Effector memory CD8-positive, alpha-beta T cell (primary cell): ENCODE measurements around the gene KAT6B.
A peak's percentile ranks its signal among the peaks of the same experiment; 100 is the strongest.

Experiments used
- ATAC-seq: fragments of 150-1000 bp; cut with Tn5 transposase; replicated peaks from 2 replicates; pipeline ENCODE4 v1.10.0; 2021; ENCODE audit warnings: mild to moderate bottlenecking, moderate library complexity
- DNase-seq, 3 experiments: peaks; one replicate each; pipeline ENCODE4 v3.0.0; 2021
- H3K27ac Mint-ChIP-seq, 2 donors: one replicate each; pipeline ENCODE4 v1.8.0; 2022; ENCODE audit warnings: mild to moderate bottlenecking in 2 of 2, mixed read lengths in 2 of 2, moderate library complexity in 2 of 2
- H3K27me3 Mint-ChIP-seq, 2 donors: one replicate each; pipeline ENCODE4 v1.8.0; 2022; ENCODE audit warnings: mixed read lengths in 2 of 2
- H3K36me3 Mint-ChIP-seq: one replicate; pipeline ENCODE4 v1.8.0; 2022; ENCODE audit warnings: mild to moderate bottlenecking, moderate library complexity, mixed read lengths; ENCODE audit not compliant: insufficient read depth
- H3K4me1 Mint-ChIP-seq, 2 donors: one replicate each; pipeline ENCODE4 v1.8.0; 2022; ENCODE audit warnings: low read depth in 2 of 2, mixed read lengths in 2 of 2
- H3K4me3 Mint-ChIP-seq, 2 donors: one replicate each; pipeline ENCODE4 v1.8.0; 2022; ENCODE audit warnings: mild to moderate bottlenecking in 2 of 2, mixed read lengths in 2 of 2, moderate library complexity in 2 of 2
- H3K9me3 Mint-ChIP-seq, 2 donors: one replicate each; pipeline ENCODE4 v1.8.0; 2022; ENCODE audit warnings: mixed read lengths in 2 of 2

Gene KAT6B

DNA sequence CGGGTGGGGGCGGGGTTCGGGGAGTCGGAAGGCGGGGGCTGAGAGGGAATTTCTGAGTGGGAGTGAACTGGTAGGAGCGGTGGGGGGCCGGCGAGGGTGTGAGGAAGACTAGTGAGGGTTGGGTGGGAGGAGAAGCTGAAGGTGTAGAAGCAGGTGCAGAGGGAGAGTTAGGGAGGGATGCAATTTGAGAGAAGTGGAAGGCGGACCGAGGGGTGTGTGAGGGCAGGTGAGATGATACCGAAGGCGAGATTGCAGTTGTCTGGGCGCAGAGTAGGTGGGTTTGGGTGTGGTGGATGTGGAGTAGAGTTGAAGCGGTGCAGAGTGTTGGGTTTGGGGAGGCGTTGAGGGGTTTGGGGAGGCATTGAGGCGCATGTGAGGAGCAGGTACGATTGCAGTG lies 643 bp downstream of the KAT6B start:
- peak overlapping the region; percentile 94 to 95 for H3K27ac Mint-ChIP-seq
- peaks cover 26% of the 10 kb centered on the region for H3K36me3 Mint-ChIP-seq
- H3K9me3 Mint-ChIP-seq: no peaks in the 10 kb centered on the region
- peak; percentile 4 for ATAC-seq
- H3K4me1 Mint-ChIP-seq: peaks cover 38 to 44% of the 10 kb centered on the region in 2 donors
- peak overlapping the region; percentile 84 to 92 for H3K4me3 Mint-ChIP-seq
- no peaks in the 10 kb centered on the region for H3K27me3 Mint-ChIP-seq
- DNase-seq: no peak

- ATAC-seq (no peak), DNase-seq (no peak)
- Mint-ChIP-seq H3K9me3 (no peaks in the 10 kb centered on the region), H3K36me3 (peaks cover 26% of the 10 kb centered on the region), H3K4me1 (peaks cover 35 to 44% of the 10 kb centered on the region in 2 donors), H3K27me3 (no peaks in the 10 kb centered on the region), H3K4me3 (peak overlapping the region; percentile 84 to 92), H3K27ac (peak overlapping the region; percentile 33 to 95)
These were observed 1.3 kb downstream of the KAT6B start for GRCh38 chr10:74827694-74828093.

DNA sequence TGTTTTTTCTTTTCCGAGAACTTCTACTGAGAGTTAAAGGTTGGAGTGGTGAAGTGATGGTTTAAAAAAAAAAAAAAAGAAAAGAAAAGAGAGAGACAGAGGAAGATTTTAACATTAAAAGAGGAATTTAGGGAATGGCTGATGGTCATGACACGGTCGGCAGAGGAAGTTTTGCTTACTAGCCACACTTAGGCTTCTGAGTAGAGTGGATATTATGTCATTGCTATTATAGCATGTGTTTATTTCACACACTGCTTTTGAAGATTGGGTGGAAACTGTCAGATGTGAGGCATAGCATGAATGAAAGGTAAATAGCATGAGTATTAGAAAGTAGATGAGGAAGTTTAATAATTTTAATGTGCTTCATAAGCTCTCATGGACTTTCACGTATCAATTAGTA lies 2.5 kb downstream of the KAT6B start:
- ATAC-seq: no peak
- peaks cover 26% of the 10 kb centered on the region for H3K36me3 Mint-ChIP-seq
- no peaks in the 10 kb centered on the region for H3K27me3 Mint-ChIP-seq
- no peak for DNase-seq
- H3K4me1 Mint-ChIP-seq: peaks cover 31 to 47% of the 10 kb centered on the region in 2 donors
- H3K4me3 Mint-ChIP-seq: peak overlapping the region in 1 of 2 donors; percentile 35
- H3K9me3 Mint-ChIP-seq: no peaks in the 10 kb centered on the region
- H3K27ac Mint-ChIP-seq: no peak overlapping the region

DNA sequence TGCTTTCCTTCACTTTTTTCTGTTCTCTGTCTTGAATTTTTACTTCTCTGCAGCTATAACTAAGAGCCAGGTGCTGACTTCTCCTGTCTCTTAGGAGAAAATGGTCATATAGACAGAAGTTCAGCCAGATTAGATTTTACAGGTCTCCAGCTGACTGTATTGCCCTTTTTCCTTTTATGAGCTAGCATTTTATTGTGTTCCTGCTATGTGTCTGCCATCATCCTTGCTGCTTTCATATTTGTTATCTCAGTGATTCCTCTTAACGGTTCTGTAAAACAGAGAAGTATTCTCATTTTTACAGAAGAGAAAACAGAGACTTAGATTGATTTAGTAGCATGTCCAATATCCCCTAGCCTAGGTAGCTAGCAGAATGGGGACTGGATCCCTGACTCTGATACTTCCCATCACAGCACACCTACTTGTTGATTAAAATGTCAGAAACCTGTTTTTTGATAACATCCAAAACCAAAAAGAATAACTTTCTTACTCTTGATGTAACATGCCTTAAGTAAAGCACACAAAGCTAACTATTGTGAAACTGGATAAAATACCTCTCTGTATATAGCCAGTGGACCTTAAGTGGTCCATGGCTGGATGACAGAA lies 5.2 kb downstream of the KAT6B start:
- no peaks in the 10 kb centered on the region for H3K27me3 Mint-ChIP-seq
- H3K36me3 Mint-ChIP-seq: peaks cover 10% of the 10 kb centered on the region
- H3K4me1 Mint-ChIP-seq: peaks cover 31 to 53% of the 10 kb centered on the region in 2 donors
- H3K27ac Mint-ChIP-seq: no peak overlapping the region
- DNase-seq: no peak
- no peaks in the 10 kb centered on the region for H3K9me3 Mint-ChIP-seq
- H3K4me3 Mint-ChIP-seq: no peak overlapping the region
- ATAC-seq: no peak

GRCh38 chr10:74835963-74836362 lies 9.6 kb downstream of the KAT6B start:
- H3K27ac Mint-ChIP-seq: no peak overlapping the region

DNA sequence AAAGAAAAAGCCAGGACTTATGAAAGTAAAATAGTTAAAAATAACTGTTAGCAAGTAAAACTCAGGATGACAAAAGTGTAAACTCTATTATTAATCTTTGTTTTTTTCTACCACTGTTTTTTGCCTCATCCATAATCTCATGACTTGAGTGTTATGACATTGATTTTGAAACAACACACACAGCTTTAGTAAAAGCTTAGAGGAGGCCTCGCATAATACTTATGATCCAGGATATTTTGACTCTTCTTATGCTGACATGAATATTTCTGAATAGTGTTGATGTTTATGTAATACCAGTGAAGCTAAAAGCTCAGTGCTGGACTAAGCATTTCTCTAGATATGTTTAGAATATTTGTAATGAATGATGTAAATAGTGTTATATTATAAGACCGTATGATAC lies 10.5 kb downstream of the KAT6B start:
- DNase-seq (no peak), ATAC-seq (no peak)
- peaks cover 20% of the 10 kb centered on the region for H3K36me3 Mint-ChIP-seq
- H3K4me3 Mint-ChIP-seq: no peak overlapping the region
- peaks cover 27 to 41% of the 10 kb centered on the region in 2 donors for H3K4me1 Mint-ChIP-seq
- H3K9me3 Mint-ChIP-seq: no peaks in the 10 kb centered on the region
- H3K27me3 Mint-ChIP-seq: no peaks in the 10 kb centered on the region
- H3K27ac Mint-ChIP-seq: no peak overlapping the region

More at GRCh38 chr10:74835963-74836362, 9.6 kb downstream of the KAT6B start:
- Mint-ChIP-seq H3K36me3 (peaks cover 20% of the 10 kb centered on the region), H3K4me3 (no peak overlapping the region), H3K27me3 (no peaks in the 10 kb centered on the region), H3K4me1 (peaks cover 27 to 46% of the 10 kb centered on the region in 2 donors), H3K9me3 (no peaks in the 10 kb centered on the region)
- DNase-seq (no peak), ATAC-seq (no peak)

DNA sequence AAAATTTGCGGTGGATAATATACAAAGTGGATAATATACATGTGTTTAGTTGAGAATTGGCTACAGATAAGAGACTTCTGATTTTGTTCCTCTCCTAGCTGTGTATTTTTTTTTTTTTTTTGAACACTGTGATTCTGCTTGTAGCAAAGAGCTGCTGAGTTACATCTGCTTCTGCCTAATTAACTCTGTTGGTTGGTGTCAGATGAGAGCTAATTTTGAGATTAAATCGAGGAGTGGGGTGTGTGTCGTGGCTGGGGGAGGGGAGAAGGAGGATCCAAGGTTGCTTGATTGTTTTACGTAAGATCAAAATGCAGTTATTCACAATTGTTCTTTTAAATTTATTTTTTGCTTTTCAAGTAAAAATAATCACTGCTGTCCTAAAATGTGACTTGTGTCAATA lies 11.3 kb downstream of the KAT6B start:
- no peaks in the 10 kb centered on the region for H3K9me3 Mint-ChIP-seq
- H3K4me3 Mint-ChIP-seq: no peak overlapping the region
- no peaks in the 10 kb centered on the region for H3K27me3 Mint-ChIP-seq
- H3K36me3 Mint-ChIP-seq: peaks cover 25% of the 10 kb centered on the region
- DNase-seq: no peak
- ATAC-seq: no peak
- peaks cover 32 to 46% of the 10 kb centered on the region in 2 donors for H3K4me1 Mint-ChIP-seq
- peak overlapping the region in 1 of 2 donors; percentile 50 for H3K27ac Mint-ChIP-seq

DNA sequence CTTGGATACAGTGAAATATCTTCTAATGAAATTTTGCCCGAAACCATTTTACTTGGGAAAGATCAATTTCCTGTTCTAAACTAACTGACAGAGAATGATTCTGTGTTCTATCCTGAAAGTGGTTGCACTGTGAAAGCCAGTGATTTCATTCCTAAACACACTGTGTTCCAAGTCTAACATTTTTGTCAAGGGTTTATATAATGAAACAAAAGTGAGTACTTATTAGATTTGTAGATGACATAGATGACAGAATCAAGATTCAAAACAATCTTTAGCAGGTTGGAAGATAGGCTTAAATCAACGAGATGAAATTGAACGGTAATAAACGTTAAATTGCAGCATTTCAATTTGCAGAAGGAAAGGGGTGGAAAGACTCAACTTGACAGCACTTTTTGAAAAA lies 13.3 kb downstream of the KAT6B start:
- peak overlapping the region in 1 of 2 donors; percentile 41 for H3K27ac Mint-ChIP-seq

DNA sequence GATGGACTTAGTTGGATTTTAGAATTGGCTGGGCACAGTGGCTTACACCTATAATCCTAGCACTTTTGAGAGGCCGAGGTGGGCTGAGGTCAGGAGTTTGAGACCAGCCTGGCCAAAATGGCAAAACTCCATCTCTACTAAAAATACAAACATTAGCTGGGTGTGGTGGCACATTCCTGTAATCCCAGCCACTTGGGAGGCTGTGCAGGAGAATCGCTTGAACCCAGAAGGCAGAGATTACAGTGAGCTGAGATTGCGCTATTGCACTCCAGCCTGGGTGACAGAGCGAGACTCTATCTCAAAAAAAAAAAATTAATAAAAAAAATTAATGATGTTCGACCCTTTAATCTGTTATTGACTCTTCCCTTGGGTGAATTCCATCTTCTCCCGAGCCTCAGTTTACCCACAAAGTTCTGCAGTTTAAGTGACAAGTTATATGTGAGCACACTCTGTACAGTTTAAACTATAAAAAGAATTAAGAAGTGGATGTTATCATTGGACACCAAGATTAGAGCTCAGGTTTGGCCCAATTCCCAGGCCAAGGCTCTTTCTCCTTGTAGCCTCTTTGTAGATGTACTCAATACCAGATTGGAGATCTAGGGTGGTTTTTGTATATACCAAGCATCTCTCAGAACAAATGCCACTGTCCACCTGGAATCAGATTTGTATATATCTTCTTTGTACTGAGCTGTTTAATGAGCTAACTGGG lies 15.0 kb downstream of the KAT6B start:
- no peaks in the 10 kb centered on the region for H3K27me3 Mint-ChIP-seq
- DNase-seq (no peak), ATAC-seq (no peak)
- no peak overlapping the region for H3K4me3 Mint-ChIP-seq
- H3K9me3 Mint-ChIP-seq: no peaks in the 10 kb centered on the region
- H3K27ac Mint-ChIP-seq: peak overlapping the region in 1 of 2 donors; percentile 44
- H3K36me3 Mint-ChIP-seq: peaks cover 51% of the 10 kb centered on the region
- H3K4me1 Mint-ChIP-seq: peaks cover 36 to 46% of the 10 kb centered on the region in 2 donors

More for the DNA sequence above, 13.3 kb downstream of the KAT6B start:
- ATAC-seq (no peak), DNase-seq (no peak)
- Mint-ChIP-seq H3K9me3 (no peaks in the 10 kb centered on the region), H3K36me3 (peaks cover 43% of the 10 kb centered on the region), H3K4me3 (no peak overlapping the region), H3K27me3 (no peaks in the 10 kb centered on the region), H3K4me1 (peaks cover 38 to 52% of the 10 kb centered on the region in 2 donors)

GRCh38 chr10:74842301-74842954 lies 16.0 kb downstream of the KAT6B start:
- Mint-ChIP-seq H3K9me3 (no peaks in the 10 kb centered on the region), H3K27ac (peak overlapping the region in 1 of 2 donors; percentile 78), H3K36me3 (peaks cover 55% of the 10 kb centered on the region), H3K27me3 (no peaks in the 10 kb centered on the region), H3K4me1 (peaks cover 36 to 49% of the 10 kb centered on the region in 2 donors), H3K4me3 (no peak overlapping the region)
- DNase-seq: no peak
- peak; percentile 72 for ATAC-seq

GRCh38 chr10:74846958-74847357 lies 20.6 kb downstream of the KAT6B start:
- no peak for DNase-seq
- Mint-ChIP-seq H3K36me3 (peaks cover 42% of the 10 kb centered on the region), H3K4me3 (no peak overlapping the region), H3K9me3 (no peaks in the 10 kb centered on the region), H3K4me1 (peaks cover 22 to 30% of the 10 kb centered on the region in 2 donors), H3K27me3 (no peaks in the 10 kb centered on the region), H3K27ac (peak overlapping the region in 1 of 2 donors; percentile 44)
- ATAC-seq: no peak

DNA sequence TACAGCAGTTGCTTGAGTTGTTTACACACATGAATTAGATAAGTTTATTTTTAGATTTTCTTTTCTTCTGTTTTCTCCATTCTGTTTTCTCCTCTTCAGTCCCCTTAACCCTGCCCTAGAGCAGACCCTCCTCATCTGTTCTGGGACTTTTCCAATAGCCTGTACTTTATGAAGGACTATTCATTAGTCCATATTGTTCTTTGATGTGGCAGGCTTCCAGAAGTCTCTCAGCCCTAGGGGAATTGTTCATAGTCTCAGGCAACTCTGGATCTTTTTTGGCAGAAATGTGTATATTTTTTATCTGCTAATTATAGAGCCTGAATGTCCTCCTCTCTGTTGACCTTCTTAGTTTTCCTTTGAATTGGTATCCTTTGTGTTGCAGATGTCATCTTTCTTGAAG lies 25.4 kb downstream of the KAT6B start:
- Mint-ChIP-seq H3K9me3 (no peaks in the 10 kb centered on the region), H3K4me1 (peaks cover 28 to 36% of the 10 kb centered on the region in 2 donors), H3K27ac (peak overlapping the region; percentile 2 to 26), H3K4me3 (peak overlapping the region in 1 of 2 donors; percentile 1), H3K27me3 (no peaks in the 10 kb centered on the region), H3K36me3 (peaks cover 25% of the 10 kb centered on the region)
- ATAC-seq (no peak), DNase-seq (no peak)

- Mint-ChIP-seq H3K9me3 (no peaks in the 10 kb centered on the region), H3K27ac (peak overlapping the region; percentile 2 to 26), H3K4me3 (peak overlapping the region in 1 of 2 donors; percentile 1), H3K36me3 (peaks cover 21% of the 10 kb centered on the region), H3K4me1 (peaks cover 30 to 39% of the 10 kb centered on the region in 2 donors), H3K27me3 (no peaks in the 10 kb centered on the region)
- no peak for ATAC-seq
- no peak for DNase-seq
These were observed 26.0 kb downstream of the KAT6B start for GRCh38 chr10:74852381-74852780.
